ENCODE data around the gene SLC25A36. TPM values are rescaled to one million over a fixed set of nuclear protein-coding genes. Genes with fewer than 3 reads are reported as not detected.
"Not testable (repeated sequence)": the region's sequence is repeated elsewhere in the genome, so short reads cannot be mapped to it uniquely, and the experiment has no call there.

The SLC25A36 gene
- total RNA-seq, 1 donor from 2014 or later, result 130 TPM

DNA sequence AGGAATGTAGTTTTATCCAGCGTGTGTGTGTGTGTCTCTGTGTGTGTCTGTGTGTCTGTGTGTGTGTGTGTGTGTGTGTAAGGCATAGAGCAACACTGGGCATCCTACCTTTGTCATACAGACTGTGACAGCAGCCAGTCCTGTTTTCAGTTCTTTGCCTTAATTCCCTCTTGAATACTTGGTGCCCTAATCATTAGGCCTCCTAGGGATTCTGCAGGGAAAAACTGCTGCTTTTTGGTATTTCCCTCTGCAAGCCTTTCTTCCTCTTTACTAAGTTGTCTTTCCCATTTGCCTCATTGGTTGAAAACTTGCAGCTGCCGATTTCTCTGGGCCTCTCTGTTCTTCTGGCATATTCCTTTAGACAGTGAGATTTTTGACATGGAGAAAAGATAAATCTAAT lies 9.2 kb downstream of the SLC25A36 start:
- peaks cover 10% of the 10 kb centered on the region for H3K36me3 Mint-ChIP-seq (ENCODE audit: insufficient read depth)
- H3K4me3 Mint-ChIP-seq (ENCODE audit: low read depth), result no peak overlapping the region
- DNase-seq (ENCODE audit: low spot score, unreplicated experiment), result no peak
- peaks cover 4% of the 10 kb centered on the region for H3K9me3 Mint-ChIP-seq (ENCODE audit: low read depth)
- H3K4me1 Mint-ChIP-seq (ENCODE audit: low read depth), result peaks cover 76% of the 10 kb centered on the region
- H3K27me3 Mint-ChIP-seq, result no peaks in the 10 kb centered on the region
- TF ChIP-seq CTCF (IDR thresholded peaks at IDR 0.05; ENCODE audit: unreplicated experiment), result no peak
- peak overlapping the region; percentile 84 for H3K27ac Mint-ChIP-seq

DNA sequence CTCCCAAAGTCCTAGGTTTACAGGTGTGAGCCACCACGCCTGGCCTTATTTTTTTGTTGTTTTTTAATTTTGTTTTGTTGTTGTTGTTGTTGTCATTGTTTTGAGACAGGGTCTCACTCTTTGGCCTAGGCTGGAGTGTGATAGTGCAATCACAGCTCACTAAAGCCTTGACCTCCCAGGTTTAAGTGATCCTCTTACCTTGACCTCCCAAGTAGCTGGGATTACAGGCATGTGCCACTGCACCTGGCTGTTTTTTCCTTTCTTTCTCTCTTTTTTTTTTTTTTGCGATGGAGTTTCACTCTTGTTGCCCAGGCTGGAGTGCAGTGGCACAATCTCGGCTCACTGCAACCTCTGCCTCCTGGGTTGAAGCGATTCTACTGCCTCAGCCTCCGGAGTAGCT lies 10.1 kb downstream of the SLC25A36 start:
- Mint-ChIP-seq H3K4me1 (ENCODE audit: low read depth) (peaks cover 72% of the 10 kb centered on the region), H3K4me3 (ENCODE audit: low read depth) (peak overlapping the region; percentile 9), H3K27ac (peak overlapping the region; percentile 95)
- not testable (repeated sequence) for H3K9me3 Mint-ChIP-seq (ENCODE audit: low read depth); H3K36me3 Mint-ChIP-seq (ENCODE audit: insufficient read depth); DNase-seq (ENCODE audit: low spot score, unreplicated experiment); H3K27me3 Mint-ChIP-seq

- no peak for DNase-seq (ENCODE audit: low spot score, unreplicated experiment)
- H3K27me3 Mint-ChIP-seq, result no peaks in the 10 kb centered on the region
- peak overlapping the region; percentile 78 for H3K27ac Mint-ChIP-seq
- peaks cover 69% of the 10 kb centered on the region for H3K4me1 Mint-ChIP-seq (ENCODE audit: low read depth)
- peak overlapping the region; percentile 8 for H3K4me3 Mint-ChIP-seq (ENCODE audit: low read depth)
- H3K36me3 Mint-ChIP-seq (ENCODE audit: insufficient read depth), result peaks cover 7% of the 10 kb centered on the region
- no peak for TF ChIP-seq CTCF (IDR thresholded peaks at IDR 0.05; ENCODE audit: unreplicated experiment)
- peaks cover 3% of the 10 kb centered on the region for H3K9me3 Mint-ChIP-seq (ENCODE audit: low read depth)
Measured at GRCh38 chr3:140953028-140953960, 11.7 kb downstream of the SLC25A36 start.

- H3K27ac Mint-ChIP-seq, result peak overlapping the region; percentile 51
- peaks cover 9% of the 10 kb centered on the region for H3K36me3 Mint-ChIP-seq (ENCODE audit: insufficient read depth)
- DNase-seq (ENCODE audit: low spot score, unreplicated experiment), result no peak
- peaks cover 3% of the 10 kb centered on the region for H3K9me3 Mint-ChIP-seq (ENCODE audit: low read depth)
- no peak for TF ChIP-seq CTCF (IDR thresholded peaks at IDR 0.05; ENCODE audit: unreplicated experiment)
- no peak overlapping the region for H3K4me3 Mint-ChIP-seq (ENCODE audit: low read depth)
- H3K4me1 Mint-ChIP-seq (ENCODE audit: low read depth), result peaks cover 62% of the 10 kb centered on the region
- H3K27me3 Mint-ChIP-seq, result no peaks in the 10 kb centered on the region
Measured at GRCh38 chr3:140954576-140954975, 12.9 kb downstream of the SLC25A36 start.

DNA sequence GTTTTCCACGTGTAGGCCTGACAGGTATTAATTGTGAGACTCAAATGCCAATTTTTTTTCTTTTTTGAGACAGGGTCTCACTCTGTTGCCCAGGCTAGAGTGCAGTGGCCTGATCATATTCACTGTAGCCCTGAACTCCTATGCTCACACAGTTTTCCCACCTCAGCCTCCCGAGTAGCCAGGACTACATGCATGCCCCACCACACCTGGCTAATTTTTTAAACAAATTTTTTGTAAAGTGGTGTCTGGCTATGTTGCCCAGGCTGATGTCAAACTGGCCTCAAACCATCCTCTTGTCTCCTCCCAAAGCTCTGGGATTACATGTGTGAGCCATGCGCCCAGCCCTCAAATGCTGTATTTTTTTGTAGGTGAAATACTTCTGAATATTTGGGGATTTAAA lies 14.0 kb downstream of the SLC25A36 start:
- Mint-ChIP-seq H3K9me3 (ENCODE audit: low read depth) (peaks cover 3% of the 10 kb centered on the region), H3K36me3 (ENCODE audit: insufficient read depth) (peaks cover 15% of the 10 kb centered on the region), H3K27ac (peak overlapping the region; percentile 62), H3K4me3 (ENCODE audit: low read depth) (no peak overlapping the region), H3K27me3 (no peaks in the 10 kb centered on the region), H3K4me1 (ENCODE audit: low read depth) (peaks cover 51% of the 10 kb centered on the region)
- DNase-seq (ENCODE audit: low spot score, unreplicated experiment), result no peak
- TF ChIP-seq CTCF (IDR thresholded peaks at IDR 0.05; ENCODE audit: unreplicated experiment), result no peak

All from progenitor cell of endocrine pancreas (in vitro differentiated cells).